Fibroblast of upper back skin (primary cell): ENCODE data around the gene CLCA2.

ENCODE experiments used
- DNase-seq: peaks from one replicate; pipeline ENCODE4 v3.0.0-alpha.2; 2013

The CLCA2 gene

GRCh38 chr1:86423873-86424272 lies at the start of gene CLCA2:
CLCA2 (plus strand) TSS chr1:86424171; CDS start chr1:86424248, 77 bp downstream.
- no peak for DNase-seq

GRCh38 chr1:86375688-86376087 lies 48.3 kb upstream of the CLCA2 start:
- peak; percentile 67 for DNase-seq

GRCh38 chr1:86377341-86377740 lies 46.6 kb upstream of the CLCA2 start:
- no peak for DNase-seq

GRCh38 chr1:86378813-86379212 lies 45.2 kb upstream of the CLCA2 start:
- DNase-seq, result no peak

- DNase-seq, result peak; percentile 75
Measured at GRCh38 chr1:86380257-86380861, 43.6 kb upstream of the CLCA2 start.

GRCh38 chr1:86381223-86381622 lies 42.7 kb upstream of the CLCA2 start:
- no peak for DNase-seq

GRCh38 chr1:86382878-86383277 lies 41.1 kb upstream of the CLCA2 start:
- DNase-seq, result no peak

GRCh38 chr1:86387916-86388627 lies 35.9 kb upstream of the CLCA2 start:
- peak; percentile 61 for DNase-seq

GRCh38 chr1:86388777-86389176 lies 35.2 kb upstream of the CLCA2 start:
- DNase-seq, result peak; percentile 22

GRCh38 chr1:86389307-86389706 lies 34.7 kb upstream of the CLCA2 start:
- DNase-seq, result no peak

- DNase-seq, result no peak
Measured at GRCh38 chr1:86394416-86394815, 29.6 kb upstream of the CLCA2 start.

GRCh38 chr1:86395751-86396497 lies 28.0 kb upstream of the CLCA2 start, which contains the start of gene ODF2L:
ODF2L (minus strand) TSS chr1:86396323; CDS start chr1:86387027, 9,296 bp downstream.
- peak; percentile 79 for DNase-seq

- DNase-seq, result no peak
Measured at GRCh38 chr1:86396498-86396890, 27.5 kb upstream of the CLCA2 start.

GRCh38 chr1:86409416-86410021 lies 14.5 kb upstream of the CLCA2 start:
- DNase-seq, result peak; percentile 57

GRCh38 chr1:86410879-86411278 lies 13.1 kb upstream of the CLCA2 start:
- no peak for DNase-seq

GRCh38 chr1:86416343-86416742 lies 7.6 kb upstream of the CLCA2 start:
- DNase-seq, result no peak

- DNase-seq, result peak; percentile 43
Measured at GRCh38 chr1:86419277-86419903, 4.6 kb upstream of the CLCA2 start.

- DNase-seq, result no peak
Measured at GRCh38 chr1:86421601-86422280, 2.2 kb upstream of the CLCA2 start.

GRCh38 chr1:86423473-86423872 lies 498 bp upstream of the CLCA2 start:
- no peak for DNase-seq

- peak; percentile 25 for DNase-seq
Measured at GRCh38 chr1:86429122-86429725, 5.3 kb downstream of the CLCA2 start.

GRCh38 chr1:86429835-86430234 lies 5.9 kb downstream of the CLCA2 start:
- peak; percentile 96 for DNase-seq

- DNase-seq, result no peak
Measured at GRCh38 chr1:86430376-86430775, 6.4 kb downstream of the CLCA2 start.
